ENCODE data around the gene SLC34A3.

SLC34A3 gene

GRCh38 chr9:137217276-137218211, 13.2 kb upstream of the SLC34A3 start:
- TF ChIP-seq FOXP2 (optimal IDR thresholded peaks at IDR 0.05; ENCODE audit: borderline replicate concordance, extremely low read depth, extremely low read length, insufficient read depth) (no peak), TAF1 (IDR thresholded peaks at IDR 0.05; ENCODE audit: borderline replicate concordance, insufficient read depth, low read length) (0 out of 2 replicates have a peak, but pooled peaks have one; percentile 45), POLR2AphosphoS5 (IDR thresholded peaks at IDR 0.05; ENCODE audit: low read depth, low read length) (peak; percentile 86), SIN3A (IDR thresholded peaks at IDR 0.05; ENCODE audit: borderline replicate concordance, insufficient read depth, low read length) (no peak)

DNA sequence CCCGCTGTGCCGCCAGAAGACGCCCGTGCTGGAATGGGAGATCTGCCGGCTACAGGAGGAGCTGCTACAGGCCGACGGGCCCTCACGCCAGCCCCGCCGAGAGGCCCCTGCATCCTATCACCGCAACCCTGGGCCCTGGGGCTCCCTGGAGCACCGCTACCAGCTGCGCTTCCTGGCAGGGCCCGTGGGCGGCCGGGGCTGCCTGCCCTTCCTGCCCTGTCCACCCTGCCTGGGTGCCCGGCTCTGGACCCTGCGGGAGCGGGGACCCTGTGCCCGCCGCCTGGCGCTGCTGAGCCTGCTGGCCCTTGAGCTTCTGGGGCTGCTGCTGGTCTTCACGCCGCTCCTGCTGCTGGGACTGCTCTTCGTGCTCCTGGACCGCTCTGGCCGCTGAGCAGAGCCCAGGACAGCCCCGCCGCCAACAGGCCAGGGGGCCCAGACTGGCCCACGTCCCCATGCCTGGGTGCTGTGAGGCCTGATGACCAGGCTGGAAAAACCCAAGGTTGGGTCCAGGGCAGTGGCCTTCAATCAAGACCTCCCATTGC, 12.4 kb upstream of the SLC34A3 start:
- TF ChIP-seq POLR2AphosphoS5 (IDR thresholded peaks at IDR 0.05; ENCODE audit: low read depth, low read length): no peak
- TF ChIP-seq TAF1 (IDR thresholded peaks at IDR 0.05; ENCODE audit: borderline replicate concordance, insufficient read depth, low read length): no peak
- no peak for TF ChIP-seq FOXP2 (optimal IDR thresholded peaks at IDR 0.05; ENCODE audit: borderline replicate concordance, extremely low read depth, extremely low read length, insufficient read depth)
- TF ChIP-seq, protein P1, sequence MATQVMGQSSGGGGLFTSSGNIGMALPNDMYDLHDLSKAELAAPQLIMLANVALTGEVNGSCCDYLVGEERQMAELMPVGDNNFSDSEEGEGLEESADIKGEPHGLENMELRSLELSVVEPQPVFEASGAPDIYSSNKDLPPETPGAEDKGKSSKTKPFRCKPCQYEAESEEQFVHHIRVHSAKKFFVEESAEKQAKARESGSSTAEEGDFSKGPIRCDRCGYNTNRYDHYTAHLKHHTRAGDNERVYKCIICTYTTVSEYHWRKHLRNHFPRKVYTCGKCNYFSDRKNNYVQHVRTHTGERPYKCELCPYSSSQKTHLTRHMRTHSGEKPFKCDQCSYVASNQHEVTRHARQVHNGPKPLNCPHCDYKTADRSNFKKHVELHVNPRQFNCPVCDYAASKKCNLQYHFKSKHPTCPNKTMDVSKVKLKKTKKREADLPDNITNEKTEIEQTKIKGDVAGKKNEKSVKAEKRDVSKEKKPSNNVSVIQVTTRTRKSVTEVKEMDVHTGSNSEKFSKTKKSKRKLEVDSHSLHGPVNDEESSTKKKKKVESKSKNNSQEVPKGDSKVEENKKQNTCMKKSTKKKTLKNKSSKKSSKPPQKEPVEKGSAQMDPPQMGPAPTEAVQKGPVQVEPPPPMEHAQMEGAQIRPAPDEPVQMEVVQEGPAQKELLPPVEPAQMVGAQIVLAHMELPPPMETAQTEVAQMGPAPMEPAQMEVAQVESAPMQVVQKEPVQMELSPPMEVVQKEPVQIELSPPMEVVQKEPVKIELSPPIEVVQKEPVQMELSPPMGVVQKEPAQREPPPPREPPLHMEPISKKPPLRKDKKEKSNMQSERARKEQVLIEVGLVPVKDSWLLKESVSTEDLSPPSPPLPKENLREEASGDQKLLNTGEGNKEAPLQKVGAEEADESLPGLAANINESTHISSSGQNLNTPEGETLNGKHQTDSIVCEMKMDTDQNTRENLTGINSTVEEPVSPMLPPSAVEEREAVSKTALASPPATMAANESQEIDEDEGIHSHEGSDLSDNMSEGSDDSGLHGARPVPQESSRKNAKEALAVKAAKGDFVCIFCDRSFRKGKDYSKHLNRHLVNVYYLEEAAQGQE (IDR thresholded peaks at IDR 0.05; ENCODE audit: insufficient read depth in 1 of 2, low read depth in 2 of 2, low read length in 2 of 2): no peak
- no peak for TF ChIP-seq SIN3A (IDR thresholded peaks at IDR 0.05; ENCODE audit: borderline replicate concordance, insufficient read depth, low read length)

DNA sequence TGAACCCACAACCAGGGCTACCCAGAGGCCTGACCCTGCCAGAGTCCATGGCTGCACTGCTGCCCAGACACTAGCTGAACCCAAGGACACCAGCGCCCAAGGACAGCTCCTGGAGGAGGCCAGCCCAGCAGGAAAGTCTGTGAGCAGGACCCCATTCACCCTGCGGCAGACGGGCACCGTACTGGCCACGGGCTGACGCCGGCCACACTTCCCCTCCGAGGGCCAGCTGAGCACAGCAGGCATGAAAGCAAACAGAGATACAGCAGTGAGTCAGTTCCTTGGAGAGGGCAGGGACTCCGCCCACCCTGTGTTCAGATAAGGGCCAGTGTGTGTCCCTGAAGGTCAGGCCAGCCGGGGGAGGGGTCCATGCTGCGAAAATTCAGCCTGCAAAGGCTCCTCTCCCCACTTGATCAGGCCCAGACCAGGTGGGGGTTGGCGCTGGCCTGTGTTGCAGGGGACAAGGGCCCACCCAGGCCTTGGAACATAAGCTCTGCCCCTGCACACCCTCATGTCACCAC, 11.9 kb upstream of the SLC34A3 start:
- TF ChIP-seq FOXP2 (optimal IDR thresholded peaks at IDR 0.05; ENCODE audit: borderline replicate concordance, extremely low read depth, extremely low read length, insufficient read depth) (no peak), SIN3A (IDR thresholded peaks at IDR 0.05; ENCODE audit: borderline replicate concordance, insufficient read depth, low read length) (no peak), TAF1 (IDR thresholded peaks at IDR 0.05; ENCODE audit: borderline replicate concordance, insufficient read depth, low read length) (no peak), POLR2AphosphoS5 (IDR thresholded peaks at IDR 0.05; ENCODE audit: low read depth, low read length) (no peak)
- TF ChIP-seq, protein P1 (IDR thresholded peaks at IDR 0.05; ENCODE audit: insufficient read depth in 1 of 2, low read depth in 2 of 2, low read length in 2 of 2): no peak

GRCh38 chr9:137219757-137220316, 10.9 kb upstream of the SLC34A3 start:
- TF ChIP-seq FOXP2 (optimal IDR thresholded peaks at IDR 0.05; ENCODE audit: borderline replicate concordance, extremely low read depth, extremely low read length, insufficient read depth) (no peak), POLR2AphosphoS5 (IDR thresholded peaks at IDR 0.05; ENCODE audit: low read depth, low read length) (no peak), TAF1 (IDR thresholded peaks at IDR 0.05; ENCODE audit: borderline replicate concordance, insufficient read depth, low read length) (no peak), SIN3A (IDR thresholded peaks at IDR 0.05; ENCODE audit: borderline replicate concordance, insufficient read depth, low read length) (no peak)
- TF ChIP-seq, protein P1 (IDR thresholded peaks at IDR 0.05; ENCODE audit: insufficient read depth in 1 of 2, low read depth in 2 of 2, low read length in 2 of 2): no peak

All from PFSK-1 (cell line).